ENCODE measurements around the gene PEBP1. TPM values are rescaled to one million over a fixed set of nuclear protein-coding genes. Genes with fewer than 3 reads are reported as not detected.
A peak's percentile ranks its signal among the peaks of the same experiment; 100 is the strongest.

The PEBP1 gene
- total and polyA plus RNA-seq, 4 donors: 123 to 317 (median 167) TPM

GRCh38 chr12:118151755-118152154 lies 15.8 kb downstream of the PEBP1 start:
- H3K4me3 ChIP-seq: no peak overlapping the region
- H3K9ac ChIP-seq (ENCODE audit: insufficient read depth in 1 of 2, low read length in 2 of 2): no peak overlapping the region
- H3K27ac ChIP-seq (ENCODE audit: low read depth in 1 of 2, low read length in 1 of 2): no peak overlapping the region
- H3K9me3 ChIP-seq (ENCODE audit: control insufficient read depth in 4 of 4, insufficient read depth in 3 of 4, low read length in 3 of 4): no peaks in the 10 kb centered on the region
- ATAC-seq (ENCODE audit: insufficient read depth, low FRiP score) (no peak), DNase-seq (no peak)
- H3K27me3 ChIP-seq (ENCODE audit: control insufficient read depth in 3 of 3, insufficient read depth in 3 of 3, low read length in 2 of 3): no peaks in the 10 kb centered on the region
- WGBS, 2 donors: 85 to 89% methylated on average over 5 of the region's 5 CpGs
- peaks cover 0 to 17% (median 12%) of the 10 kb centered on the region in 4 donors for H3K36me3 ChIP-seq (ENCODE audit: control insufficient read depth in 4 of 4, insufficient read depth in 4 of 4, low read length in 4 of 4)
- H3K4me1 ChIP-seq (ENCODE audit: control insufficient read depth in 5 of 5, insufficient read depth in 5 of 5, low read length in 5 of 5): no peaks in the 10 kb centered on the region
- TF ChIP-seq CTCF (IDR thresholded peaks at IDR 0.05; ENCODE audit: control extremely low read depth, extremely low read depth): no peak

DNA sequence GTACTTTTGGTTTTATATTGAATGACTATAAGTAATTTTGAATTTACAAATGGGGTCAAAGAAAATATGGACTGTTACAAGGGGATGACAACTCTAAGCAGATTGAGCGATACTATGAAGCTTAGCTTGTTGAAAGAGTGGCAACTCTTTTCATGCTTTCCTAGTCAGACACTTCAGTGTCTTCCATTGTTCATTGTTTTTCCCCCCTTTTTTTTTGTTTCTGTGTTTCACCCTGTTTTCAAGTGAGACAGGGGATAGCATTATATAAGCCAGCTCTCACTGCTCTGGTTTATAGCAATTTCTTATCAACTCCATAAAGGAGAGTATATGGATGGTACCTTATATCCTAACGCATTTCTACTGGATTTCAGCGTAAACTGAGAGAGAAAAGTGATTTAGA lies 24.6 kb downstream of the PEBP1 start:
- no peak for DNase-seq
- WGBS, 2 donors: 98 to 100% methylated on average over 3 of the region's 3 CpGs
- Histone ChIP-seq H3K9ac (ENCODE audit: insufficient read depth in 1 of 2, low read length in 2 of 2) (no peak overlapping the region), H3K9me3 (ENCODE audit: control insufficient read depth in 4 of 4, insufficient read depth in 3 of 4, low read length in 3 of 4) (no peaks in the 10 kb centered on the region), H3K4me3 (no peak overlapping the region), H3K27me3 (ENCODE audit: control insufficient read depth in 3 of 3, insufficient read depth in 3 of 3, low read length in 2 of 3) (no peaks in the 10 kb centered on the region), H3K36me3 (ENCODE audit: control insufficient read depth in 4 of 4, insufficient read depth in 4 of 4, low read length in 4 of 4) (peaks cover 22 to 46% (median 32%) of the 10 kb centered on the region in 4 donors), H3K27ac (ENCODE audit: low read depth in 1 of 2, low read length in 1 of 2) (no peak overlapping the region), H3K4me1 (ENCODE audit: control insufficient read depth in 5 of 5, insufficient read depth in 5 of 5, low read length in 5 of 5) (no peaks in the 10 kb centered on the region)
- TF ChIP-seq CTCF (IDR thresholded peaks at IDR 0.05; ENCODE audit: control extremely low read depth, extremely low read depth): no peak
- no peak for ATAC-seq (ENCODE audit: insufficient read depth, low FRiP score)

GRCh38 chr12:118164798-118165486 lies 29.0 kb downstream of the PEBP1 start:
- ATAC-seq (ENCODE audit: insufficient read depth, low FRiP score) (peak; percentile 69), DNase-seq (peak; percentile 37 to 51 (median 37))
- H3K9me3 ChIP-seq (ENCODE audit: control insufficient read depth in 4 of 4, insufficient read depth in 3 of 4, low read length in 3 of 4): no peaks in the 10 kb centered on the region
- WGBS, 2 donors: 63 to 72% methylated on average over 6 of the region's 6 CpGs
- no peak overlapping the region for H3K27ac ChIP-seq (ENCODE audit: low read depth in 1 of 2, low read length in 1 of 2)
- H3K4me3 ChIP-seq: no peak overlapping the region
- H3K9ac ChIP-seq (ENCODE audit: insufficient read depth in 1 of 2, low read length in 2 of 2): no peak overlapping the region
- peaks cover 14 to 22% (median 22%) of the 10 kb centered on the region in 4 donors for H3K36me3 ChIP-seq (ENCODE audit: control insufficient read depth in 4 of 4, insufficient read depth in 4 of 4, low read length in 4 of 4)
- no peak for TF ChIP-seq CTCF (IDR thresholded peaks at IDR 0.05; ENCODE audit: control extremely low read depth, extremely low read depth)
- H3K4me1 ChIP-seq (ENCODE audit: control insufficient read depth in 5 of 5, insufficient read depth in 5 of 5, low read length in 5 of 5): no peaks in the 10 kb centered on the region
- H3K27me3 ChIP-seq (ENCODE audit: control insufficient read depth in 3 of 3, insufficient read depth in 3 of 3, low read length in 2 of 3): no peaks in the 10 kb centered on the region

GRCh38 chr12:118166946-118167345 lies 31.0 kb downstream of the PEBP1 start:
- ATAC-seq (ENCODE audit: insufficient read depth, low FRiP score): no peak
- Histone ChIP-seq H3K27ac (ENCODE audit: low read depth in 1 of 2, low read length in 1 of 2) (no peak overlapping the region), H3K4me3 (no peak overlapping the region), H3K4me1 (ENCODE audit: control insufficient read depth in 5 of 5, insufficient read depth in 5 of 5, low read length in 5 of 5) (no peaks in the 10 kb centered on the region), H3K27me3 (ENCODE audit: control insufficient read depth in 3 of 3, insufficient read depth in 3 of 3, low read length in 2 of 3) (no peaks in the 10 kb centered on the region), H3K9ac (ENCODE audit: insufficient read depth in 1 of 2, low read length in 2 of 2) (no peak overlapping the region), H3K36me3 (ENCODE audit: control insufficient read depth in 4 of 4, insufficient read depth in 4 of 4, low read length in 4 of 4) (peaks cover 13 to 19% (median 17%) of the 10 kb centered on the region in 4 donors), H3K9me3 (ENCODE audit: control insufficient read depth in 4 of 4, insufficient read depth in 3 of 4, low read length in 3 of 4) (no peaks in the 10 kb centered on the region)
- no peak for TF ChIP-seq CTCF (IDR thresholded peaks at IDR 0.05; ENCODE audit: control extremely low read depth, extremely low read depth)
- WGBS, 2 donors: 75 to 92% methylated on average over 2 of the region's 2 CpGs
- DNase-seq: no peak
